GM12873 (cell line): ENCODE results near the gene LACRT.

ENCODE experiments used
- TF ChIP-seq, protein P1 (sequence below): IDR thresholded peaks from 2 replicates; pipeline ENCODE4 v1.5.1; 2012; ENCODE audit warnings: low read depth, mild to moderate bottlenecking, moderate library complexity, low read length, control low read depth; ENCODE audit not compliant: insufficient read depth; ENCODE audit errors: missing control alignments

LACRT gene

DNA sequence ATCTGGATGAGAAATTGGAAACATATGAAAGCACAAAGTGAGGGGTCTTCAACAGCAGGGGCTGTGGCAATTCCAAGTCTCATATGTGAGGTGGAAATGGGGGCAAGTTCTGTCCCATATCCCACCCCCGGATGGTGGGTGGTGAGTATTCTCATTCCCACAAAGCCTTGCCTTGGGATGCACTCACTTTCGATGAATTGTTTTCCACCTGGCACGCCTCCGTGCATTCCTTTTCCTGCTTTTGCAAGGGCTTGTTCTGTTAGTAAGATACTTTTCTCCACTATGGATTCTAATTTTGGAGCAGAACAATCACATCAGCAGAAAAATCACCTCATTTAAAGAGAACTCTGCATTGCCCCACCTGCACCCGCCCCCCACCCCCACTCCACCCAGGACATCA, 3.1 kb downstream of the LACRT start:
- TF ChIP-seq, protein P1, sequence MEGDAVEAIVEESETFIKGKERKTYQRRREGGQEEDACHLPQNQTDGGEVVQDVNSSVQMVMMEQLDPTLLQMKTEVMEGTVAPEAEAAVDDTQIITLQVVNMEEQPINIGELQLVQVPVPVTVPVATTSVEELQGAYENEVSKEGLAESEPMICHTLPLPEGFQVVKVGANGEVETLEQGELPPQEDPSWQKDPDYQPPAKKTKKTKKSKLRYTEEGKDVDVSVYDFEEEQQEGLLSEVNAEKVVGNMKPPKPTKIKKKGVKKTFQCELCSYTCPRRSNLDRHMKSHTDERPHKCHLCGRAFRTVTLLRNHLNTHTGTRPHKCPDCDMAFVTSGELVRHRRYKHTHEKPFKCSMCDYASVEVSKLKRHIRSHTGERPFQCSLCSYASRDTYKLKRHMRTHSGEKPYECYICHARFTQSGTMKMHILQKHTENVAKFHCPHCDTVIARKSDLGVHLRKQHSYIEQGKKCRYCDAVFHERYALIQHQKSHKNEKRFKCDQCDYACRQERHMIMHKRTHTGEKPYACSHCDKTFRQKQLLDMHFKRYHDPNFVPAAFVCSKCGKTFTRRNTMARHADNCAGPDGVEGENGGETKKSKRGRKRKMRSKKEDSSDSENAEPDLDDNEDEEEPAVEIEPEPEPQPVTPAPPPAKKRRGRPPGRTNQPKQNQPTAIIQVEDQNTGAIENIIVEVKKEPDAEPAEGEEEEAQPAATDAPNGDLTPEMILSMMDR: no peak

DNA sequence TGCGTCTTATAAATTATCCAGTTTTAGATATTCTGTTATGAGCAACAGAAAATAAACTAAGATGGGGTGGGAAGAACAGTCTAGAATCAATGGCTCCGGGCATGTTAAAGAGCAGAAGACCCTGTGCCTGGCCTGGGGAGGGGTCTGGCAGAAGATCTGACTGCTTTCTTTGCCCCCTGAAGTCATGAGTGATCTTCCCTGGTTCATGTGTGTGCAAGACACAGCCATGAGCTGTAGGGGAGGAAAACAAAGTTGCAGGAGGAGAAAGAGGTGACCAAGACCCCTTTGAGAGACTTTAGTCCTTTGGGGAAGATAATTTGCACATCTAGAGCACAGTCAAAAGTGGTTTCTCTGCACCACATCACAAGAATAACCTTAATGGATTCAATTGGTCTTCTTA, 4.8 kb downstream of the LACRT start:
- TF ChIP-seq, protein P1: no peak

DNA sequence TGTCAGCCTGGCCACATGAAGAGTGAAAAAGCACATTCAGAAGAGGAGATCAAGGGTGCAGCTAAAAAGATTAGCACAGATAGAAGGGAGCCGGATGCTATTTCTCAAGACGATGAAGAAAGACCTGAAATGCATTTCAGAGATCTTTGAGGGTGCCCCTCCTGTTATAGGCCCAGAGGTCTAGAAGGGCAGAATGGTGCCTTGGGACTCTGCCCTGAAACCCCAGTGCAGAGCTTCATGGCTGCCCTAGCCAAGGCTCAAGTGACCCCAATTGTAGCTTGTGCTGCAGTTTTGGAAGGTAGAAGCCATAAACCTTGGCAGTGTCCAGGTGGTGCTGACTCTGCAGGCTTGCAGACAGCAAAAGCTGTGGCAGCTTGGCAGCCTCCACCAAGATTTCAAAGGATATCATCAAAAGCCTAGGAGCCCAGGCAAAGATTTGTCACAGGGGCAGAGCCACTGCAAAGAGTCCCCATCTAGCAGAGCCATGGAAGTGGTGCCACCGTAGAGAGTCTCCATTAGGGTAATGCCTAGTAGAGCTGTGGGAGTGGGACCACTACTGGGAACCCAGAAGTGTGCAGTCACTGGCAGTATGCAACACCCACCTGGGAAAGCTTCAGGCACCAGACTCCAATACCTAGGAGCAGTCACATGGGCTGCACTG, 6.4 kb downstream of the LACRT start:
- TF ChIP-seq, protein P1: no peak

DNA sequence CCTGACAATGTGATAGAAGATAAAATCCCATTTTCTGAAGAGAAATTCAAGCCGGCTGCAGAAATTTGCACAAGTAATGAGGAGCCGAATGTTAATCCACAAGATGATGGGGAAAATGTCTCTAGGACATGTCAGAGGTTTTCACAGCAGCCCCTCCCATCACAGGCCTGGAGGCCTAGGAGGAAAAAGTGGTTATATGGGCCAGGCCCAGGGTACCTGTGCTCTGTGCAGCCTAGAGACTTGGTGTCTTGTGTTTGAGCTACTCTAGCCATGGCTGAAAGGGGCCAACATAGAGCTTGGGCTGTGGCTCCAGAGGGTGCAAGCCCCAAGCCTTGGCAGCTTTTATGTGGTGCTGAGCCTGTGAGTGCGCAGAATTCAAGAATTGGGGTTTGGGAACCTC, 7.4 kb downstream of the LACRT start:
- TF ChIP-seq, protein P1: no peak

DNA sequence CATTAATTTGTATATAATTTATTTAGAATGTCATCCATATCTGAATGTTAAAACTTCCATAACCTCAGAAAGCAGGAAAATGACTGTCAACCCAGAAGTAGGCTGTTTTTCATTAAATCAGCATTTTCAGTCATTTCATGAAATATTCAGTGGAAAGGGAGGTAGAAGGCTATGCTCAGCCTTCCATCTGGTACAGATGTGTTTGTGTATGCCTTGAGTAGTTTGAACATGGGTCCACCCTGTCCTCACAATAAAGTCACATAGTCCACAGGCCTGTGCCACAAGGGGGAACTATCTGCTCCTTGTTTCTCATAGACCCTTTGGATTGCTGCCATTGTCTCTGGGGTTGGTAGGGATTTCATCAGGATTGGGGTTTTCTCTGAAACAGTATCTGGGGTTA, 9.1 kb downstream of the LACRT start:
- TF ChIP-seq, protein P1: no peak

DNA sequence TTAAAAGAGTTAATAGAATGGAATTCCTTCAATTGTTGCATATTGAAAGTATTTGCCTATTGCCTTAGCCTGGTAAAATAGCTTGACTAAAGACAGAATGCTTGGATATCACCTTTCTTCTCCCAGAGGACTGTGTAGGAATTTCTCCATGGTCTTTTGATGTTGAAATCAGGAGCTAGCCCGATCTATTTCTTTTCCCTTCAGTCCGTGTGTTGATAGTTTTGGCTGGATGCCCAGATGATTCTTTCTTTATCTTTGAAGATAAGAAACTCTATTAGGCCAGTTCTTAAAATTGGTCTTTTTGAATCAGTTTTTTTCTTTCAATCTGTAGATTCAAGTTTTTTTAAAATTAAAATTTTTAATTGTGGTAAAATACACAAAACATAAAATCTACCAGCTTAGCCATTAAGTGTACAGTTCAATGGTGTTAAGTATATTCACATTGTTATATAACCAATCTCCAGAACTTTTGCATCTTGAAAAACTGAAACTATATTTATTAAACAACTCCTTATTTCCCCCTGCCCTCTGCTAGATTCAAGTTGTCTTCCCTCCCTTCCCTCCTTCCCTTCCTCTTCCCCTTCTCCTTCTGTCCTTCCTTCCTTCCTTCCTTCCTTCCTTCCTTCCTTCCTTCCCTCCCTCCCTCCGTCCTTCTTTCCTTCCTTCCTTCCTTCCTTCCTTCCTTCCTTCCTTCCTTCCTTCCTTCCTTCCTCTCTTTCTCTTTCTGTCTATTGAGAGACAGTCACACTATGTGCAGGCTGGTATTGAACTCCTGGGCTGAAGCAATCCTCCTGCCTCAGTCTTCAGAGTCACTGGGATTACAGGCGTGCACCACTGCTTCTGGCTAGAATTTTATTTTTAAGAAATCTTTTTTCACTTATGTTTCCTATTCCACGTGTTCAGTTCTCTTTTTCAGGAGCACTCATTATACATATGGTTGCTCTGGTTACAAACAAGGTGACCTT, 10.1 kb downstream of the LACRT start:
- TF ChIP-seq, protein P1: no peak

- TF ChIP-seq, protein P1: peak; percentile 21
Measured at GRCh38 chr12:54622463-54623183, 12.1 kb downstream of the LACRT start.
